GM19099 (cell line): Measurements from ENCODE around the gene SLC16A3.
A peak's percentile ranks its signal among the peaks of the same experiment; 100 is the strongest.

ENCODE experiments used
- POLR2A ChIP-seq: IDR thresholded peaks from 3 replicates; pipeline ENCODE4 v1.6.1; 2011; ENCODE audit warnings: low read depth; ENCODE audit not compliant: insufficient read length; ENCODE audit errors: extremely low read depth

Gene SLC16A3

DNA sequence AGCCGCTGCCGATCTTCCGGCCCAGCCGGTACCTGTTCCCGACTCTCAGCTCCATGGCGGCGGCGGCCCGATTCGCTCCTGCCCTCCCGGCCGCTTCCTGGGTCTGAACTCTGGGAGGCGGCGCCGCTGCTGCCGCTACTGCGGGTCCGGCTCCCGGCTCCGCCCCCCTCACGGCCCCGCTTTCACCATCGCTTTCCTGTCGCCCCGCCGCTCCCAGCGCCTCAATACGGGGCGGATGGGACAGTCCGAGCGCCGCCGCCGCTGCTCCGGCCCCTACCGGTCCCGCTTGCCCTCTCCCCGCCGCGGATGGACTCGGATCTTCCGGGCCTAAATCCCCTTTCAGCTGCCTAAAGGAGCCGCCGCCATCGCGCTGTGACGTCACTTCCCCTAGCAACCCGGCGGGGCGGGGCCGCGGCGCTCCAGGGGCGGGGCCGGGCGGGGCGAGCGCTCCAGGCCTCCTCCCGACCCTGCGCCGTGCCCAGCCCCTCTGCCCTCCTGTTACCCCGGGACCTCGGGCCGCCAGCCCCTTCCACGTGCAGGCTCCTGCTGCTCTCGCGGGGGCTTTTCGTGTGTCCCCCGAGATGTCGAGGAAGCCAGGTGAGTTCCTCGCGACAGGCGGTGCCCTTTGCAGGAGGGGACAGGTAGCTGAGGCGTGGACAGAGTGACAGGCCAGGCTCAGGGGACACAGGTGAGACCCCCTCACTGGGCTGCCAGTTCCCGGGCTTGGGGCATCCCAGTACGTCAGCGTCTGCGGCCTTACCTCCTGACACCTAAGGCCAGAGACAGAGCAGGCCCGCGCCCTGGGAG, 44.7 kb downstream of the SLC16A3 start, which contains the start of gene CSNK1D:
Gene CSNK1D (minus strand): TSS at position 374 of the 807 bp plus-strand sequence. CDS start 319 bp downstream, at position 55.
- peak; percentile 76 for TF ChIP-seq POLR2A

DNA sequence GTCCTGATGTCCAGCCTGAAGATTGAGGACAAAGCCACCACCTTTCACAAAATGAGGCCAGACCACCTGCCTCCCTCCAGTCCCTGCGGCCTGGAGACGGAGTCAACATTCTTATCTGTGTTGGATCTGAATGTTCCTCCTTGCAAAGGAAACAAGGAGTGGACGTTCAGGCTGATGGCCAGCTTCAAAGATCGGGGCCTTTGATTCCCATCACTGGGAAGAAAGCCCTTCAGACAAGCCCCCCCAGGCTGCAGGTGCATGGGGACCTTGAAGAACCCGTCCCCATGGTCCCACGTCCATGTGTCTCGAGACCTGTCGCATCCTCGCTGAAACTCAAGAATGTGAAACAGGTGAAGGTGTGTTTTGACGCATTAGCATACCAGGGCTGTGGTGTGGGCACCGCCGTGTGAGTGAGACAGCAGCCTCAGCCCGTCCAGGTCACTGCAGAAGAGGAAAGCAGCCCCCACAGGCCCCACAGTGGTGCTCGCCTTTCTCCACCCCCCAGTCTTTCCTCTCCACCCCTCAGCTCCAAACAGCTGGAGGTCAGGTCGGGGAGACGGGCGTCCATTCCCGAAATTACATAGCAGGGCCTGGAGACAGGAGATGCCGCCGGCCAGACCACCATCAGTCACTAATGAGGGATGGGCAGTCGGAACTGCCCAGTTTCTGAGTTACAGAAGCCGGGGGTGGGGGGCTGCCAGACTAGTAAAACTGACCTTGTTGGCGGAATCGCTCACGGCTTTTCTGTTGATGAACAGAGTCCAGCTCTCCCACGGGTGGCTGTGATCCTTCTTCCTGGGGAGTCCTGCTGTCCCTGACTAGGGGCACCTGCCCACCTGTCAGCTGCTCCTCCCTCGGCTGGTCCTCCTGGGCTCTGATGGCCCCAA, 45.5 kb downstream of the SLC16A3 start:
- no peak for TF ChIP-seq POLR2A

DNA sequence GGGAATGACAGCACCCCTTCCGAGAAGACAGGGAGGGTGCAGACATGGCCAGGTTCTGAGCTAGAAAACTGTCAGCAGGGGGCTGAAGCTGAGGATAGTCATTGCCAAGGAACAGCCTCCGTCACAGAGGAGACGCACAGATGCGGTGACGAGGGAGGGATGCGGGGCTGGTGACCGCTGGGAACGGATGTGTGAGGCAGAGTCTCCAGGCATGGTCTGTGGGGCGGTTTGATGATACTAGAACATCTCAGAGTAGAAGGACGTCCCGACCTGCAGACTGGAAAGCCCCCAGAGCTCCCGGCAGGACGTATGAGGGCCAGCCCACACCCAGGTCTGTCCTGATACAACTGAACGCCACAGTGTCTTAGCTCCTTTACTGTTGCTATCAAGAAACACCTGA, 46.5 kb downstream of the SLC16A3 start:
- no peak for TF ChIP-seq POLR2A

DNA sequence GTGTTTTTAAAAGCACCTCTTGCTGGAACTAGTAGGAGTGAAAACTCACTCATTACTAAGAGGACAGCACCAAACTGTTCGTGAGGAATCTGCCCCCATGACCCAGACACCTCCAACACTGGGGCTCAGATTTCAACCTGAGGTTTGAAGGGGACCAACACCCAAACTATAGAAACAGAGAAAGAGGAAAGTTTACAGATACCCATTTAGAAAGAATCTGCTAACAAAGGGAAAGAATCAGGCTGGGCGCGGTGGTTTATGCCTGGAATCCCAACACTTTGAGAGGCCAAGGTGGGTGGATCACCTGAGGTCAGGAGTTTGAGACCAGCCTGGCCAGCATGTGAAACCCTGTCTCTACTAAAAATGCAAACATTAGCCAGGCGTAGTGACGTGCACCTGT, 48.1 kb downstream of the SLC16A3 start:
- TF ChIP-seq POLR2A, result no peak

DNA sequence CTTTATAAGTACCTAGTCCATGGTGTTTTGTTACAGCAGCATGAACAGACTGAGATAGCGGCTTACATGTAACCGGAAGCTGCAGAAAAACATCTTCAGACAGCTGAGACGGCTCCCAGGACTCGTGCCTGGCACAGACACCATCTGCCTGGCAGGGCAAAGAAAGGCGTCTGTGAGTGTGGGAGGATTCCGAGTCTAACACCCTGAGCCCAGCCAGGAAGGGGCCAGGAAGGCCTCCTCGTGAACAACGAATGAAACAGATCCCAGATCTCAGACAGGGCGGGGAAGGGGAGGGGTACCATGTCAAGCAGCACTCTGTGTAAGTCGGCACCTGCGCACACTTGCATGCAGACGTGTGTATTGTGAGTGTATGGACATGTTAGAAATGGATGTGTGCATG, 49.0 kb downstream of the SLC16A3 start:
- TF ChIP-seq POLR2A, result no peak

DNA sequence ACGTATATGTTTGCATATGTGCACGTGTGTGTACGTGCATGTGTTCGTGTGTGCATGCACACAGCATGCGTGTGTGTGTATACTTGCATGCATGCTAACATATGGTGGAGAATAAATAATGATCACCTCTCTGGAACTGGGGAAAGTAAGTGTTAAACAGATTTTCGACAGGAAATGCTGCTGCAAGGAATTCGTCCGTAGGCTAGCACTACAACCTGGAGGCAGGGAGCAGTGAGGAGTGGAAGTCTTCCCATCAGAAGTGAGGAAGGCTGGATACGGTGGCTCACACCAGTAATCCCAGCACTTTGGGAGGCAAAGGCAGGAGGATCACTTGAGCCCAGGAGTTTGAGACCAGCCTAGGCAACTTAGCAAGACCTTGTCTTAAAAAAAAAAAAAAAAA, 49.5 kb downstream of the SLC16A3 start:
- TF ChIP-seq POLR2A, result no peak

DNA sequence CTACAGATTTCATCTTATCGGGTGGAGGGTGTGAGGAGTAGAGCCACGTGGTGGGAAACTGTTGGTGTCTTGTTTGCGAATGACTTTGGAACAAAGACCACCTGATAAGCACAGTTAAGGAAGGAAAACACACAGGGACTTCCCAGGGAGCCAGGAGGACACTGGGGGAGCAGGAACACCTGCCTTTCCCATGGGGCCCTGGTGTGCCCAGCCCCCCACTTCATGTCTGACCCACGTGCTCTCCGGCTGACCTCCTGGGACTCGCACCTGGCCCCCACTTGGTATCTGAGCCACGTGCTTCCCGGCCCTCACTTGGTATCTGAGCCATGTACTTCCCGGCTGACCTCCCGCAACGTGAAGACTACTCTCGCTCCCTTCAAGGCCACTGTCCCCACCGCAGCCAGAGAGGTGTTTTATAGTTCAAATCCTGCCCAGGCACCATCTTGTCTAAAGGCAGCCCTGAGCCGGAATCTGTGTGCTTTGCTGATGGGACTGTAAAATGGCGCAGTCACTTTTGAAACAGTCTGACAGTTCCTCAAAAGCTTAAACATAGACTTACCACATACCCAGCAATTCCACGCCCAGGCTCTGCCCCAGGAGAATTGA, 50.0 kb downstream of the SLC16A3 start:
- no peak for TF ChIP-seq POLR2A

DNA sequence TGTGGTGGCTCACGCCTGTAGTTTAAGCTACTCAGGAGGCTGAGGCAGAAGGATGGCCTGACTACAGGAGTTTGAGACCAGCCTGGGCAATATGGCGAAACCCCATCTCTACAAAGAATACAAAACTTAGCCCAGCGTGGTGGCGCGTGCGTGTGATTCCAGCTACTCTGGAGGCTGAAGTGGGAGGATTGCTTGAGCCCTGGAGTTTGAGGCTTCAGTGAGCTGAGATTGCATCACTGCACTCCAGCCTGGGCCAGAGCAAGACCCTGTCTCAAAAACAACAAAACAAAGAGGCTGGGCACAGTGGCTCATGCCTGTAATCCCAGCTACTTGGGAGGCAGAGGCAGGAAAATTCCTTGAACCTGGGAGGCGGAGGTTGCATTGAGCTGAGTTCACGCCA, 51.7 kb downstream of the SLC16A3 start:
- no peak for TF ChIP-seq POLR2A

DNA sequence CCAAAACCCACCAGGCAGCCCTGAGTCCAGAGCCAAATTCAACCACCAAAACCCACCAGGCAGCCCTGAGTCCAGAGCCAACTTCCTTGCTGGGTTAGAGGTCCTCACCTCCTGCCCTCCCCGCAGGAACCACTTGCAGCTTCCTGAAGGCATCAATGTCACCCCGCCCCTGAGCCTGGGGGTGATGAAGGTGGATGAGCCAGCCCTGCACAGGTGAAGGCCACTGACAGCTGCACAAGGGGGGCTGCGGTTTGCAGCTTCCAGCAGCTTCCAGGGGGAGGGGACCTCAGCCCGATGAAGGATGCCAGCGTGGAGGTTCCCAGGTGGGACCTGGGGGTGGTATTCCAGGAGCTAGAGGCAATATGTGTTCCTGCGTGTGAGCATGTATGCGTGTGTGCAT, 52.2 kb downstream of the SLC16A3 start:
- no peak for TF ChIP-seq POLR2A

DNA sequence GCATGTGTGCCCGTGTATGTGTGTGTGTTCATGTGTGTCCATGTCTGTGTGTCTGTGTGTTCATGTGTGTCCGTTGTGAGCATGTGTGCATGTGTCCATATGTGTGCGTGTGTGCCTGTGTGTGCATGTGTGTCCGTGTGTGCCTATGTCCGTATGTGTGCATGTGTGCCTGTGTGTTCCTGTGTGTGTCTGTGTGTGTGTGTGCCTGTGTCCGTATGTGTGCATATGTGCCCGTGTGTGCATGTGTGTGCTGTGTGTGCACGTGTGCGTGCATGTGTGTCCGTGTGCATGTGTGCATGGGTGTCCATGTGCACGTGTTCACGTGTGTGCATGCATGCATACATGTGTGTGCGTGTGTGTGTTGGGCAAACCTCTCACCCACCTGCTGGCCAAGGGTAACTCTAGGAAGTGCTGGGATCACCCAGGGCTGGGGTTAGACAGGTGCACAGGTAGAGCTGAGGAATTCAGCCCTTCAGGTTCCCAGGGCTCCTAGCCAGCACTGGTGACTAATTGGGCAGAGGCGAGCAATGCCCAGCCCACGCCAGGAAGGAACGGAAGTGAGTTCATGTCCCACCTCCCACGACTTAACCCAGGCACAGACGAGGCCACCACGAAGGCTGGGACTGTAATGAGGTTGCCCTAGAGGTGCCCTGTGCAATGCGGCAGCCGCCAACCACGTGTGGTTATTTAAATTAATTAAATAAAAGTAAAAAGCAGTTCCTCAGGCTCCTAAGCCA, 52.8 kb downstream of the SLC16A3 start:
- TF ChIP-seq POLR2A, result no peak

DNA sequence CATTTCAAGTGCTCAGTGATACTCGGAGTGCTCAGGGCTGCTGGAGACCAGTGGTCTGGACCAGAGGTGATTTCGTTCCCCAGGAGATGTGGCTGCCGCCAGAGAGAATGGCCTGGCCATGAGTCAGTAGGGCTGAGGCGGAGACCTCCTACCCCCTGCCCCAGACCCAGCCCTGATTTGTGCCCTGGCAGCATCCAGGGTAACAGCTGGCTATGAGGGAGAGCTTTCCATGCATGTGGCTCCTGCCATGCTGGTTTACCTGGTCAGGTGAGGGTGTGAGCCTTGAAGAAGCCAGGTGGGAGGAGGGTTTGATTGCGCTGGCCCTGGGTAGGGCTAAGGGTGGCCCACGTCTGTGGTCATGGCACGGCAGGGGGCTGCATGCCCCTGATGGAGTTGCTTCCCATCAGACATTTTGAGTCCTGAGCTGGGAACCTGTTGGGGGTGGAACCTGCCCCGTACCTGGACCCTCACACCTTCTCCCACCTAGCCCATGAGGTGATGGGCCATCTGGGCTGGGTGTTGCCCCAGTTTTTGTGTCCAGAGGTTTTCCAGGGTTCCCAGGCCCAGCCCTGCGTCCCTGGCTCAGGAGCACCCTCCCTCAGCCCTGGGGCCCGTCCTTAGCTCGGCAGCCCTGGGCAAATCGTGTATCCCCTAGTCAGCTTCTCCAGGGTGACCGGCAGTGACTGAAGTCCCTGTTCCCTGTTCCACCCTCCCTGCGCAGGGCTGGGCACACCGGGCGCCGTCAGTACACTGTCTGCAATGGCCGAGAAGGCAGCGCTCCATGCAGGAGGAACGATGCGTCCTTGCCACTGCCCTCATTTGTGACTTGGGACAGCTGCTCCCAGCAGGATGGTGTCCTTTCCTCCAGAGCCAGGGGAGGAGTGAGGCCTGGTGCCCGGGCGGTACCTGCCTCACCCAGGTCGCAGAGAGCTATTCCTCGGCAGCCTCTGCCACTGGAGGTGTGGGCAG, 53.7 kb downstream of the SLC16A3 start:
- no peak for TF ChIP-seq POLR2A

DNA sequence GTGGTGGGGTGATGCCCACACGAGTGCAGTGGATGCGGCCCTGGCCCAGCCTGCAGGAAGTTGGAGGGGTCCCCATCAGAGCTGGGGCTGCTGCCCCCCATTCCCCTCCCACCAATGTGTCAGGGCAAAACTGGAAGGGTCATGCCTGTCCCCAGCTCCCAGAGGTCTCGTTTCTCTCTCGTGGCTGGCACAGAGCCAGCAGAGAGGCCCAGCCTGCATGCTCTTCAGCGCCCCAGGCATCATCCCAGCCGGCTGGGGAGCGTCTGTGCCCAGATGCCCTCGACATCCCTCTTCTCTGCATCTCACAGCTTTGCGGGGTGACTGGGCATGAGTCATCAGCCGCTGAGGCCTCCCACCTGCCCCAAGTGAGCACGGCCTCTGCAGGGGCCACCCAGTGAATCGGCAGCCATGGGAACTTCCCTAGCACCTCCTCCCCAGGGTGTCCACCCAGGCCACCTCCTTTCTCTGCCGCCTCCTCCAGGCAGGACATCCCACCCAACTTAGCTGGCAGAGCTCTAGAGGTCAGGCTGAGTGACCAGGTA, 54.4 kb downstream of the SLC16A3 start:
- no peak for TF ChIP-seq POLR2A

DNA sequence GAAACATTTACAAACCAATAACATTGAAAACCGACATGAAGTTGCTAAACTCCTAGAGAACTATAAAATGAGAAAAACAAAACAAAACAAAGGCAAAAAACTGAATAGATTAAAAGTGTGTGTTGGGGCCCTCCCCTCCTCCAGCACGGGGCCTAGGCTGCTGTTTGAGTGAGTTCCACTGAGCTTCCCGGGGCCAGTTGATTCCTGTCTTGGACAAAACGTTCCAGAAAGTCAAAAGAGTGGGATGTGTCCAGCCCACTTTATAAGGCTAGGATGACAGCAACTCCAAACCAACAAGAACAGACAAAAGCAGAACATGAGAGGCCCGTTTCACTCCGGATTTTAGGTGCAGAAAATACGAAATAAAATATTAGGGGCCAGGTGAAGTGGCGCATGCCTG, 56.3 kb downstream of the SLC16A3 start:
- no peak for TF ChIP-seq POLR2A

DNA sequence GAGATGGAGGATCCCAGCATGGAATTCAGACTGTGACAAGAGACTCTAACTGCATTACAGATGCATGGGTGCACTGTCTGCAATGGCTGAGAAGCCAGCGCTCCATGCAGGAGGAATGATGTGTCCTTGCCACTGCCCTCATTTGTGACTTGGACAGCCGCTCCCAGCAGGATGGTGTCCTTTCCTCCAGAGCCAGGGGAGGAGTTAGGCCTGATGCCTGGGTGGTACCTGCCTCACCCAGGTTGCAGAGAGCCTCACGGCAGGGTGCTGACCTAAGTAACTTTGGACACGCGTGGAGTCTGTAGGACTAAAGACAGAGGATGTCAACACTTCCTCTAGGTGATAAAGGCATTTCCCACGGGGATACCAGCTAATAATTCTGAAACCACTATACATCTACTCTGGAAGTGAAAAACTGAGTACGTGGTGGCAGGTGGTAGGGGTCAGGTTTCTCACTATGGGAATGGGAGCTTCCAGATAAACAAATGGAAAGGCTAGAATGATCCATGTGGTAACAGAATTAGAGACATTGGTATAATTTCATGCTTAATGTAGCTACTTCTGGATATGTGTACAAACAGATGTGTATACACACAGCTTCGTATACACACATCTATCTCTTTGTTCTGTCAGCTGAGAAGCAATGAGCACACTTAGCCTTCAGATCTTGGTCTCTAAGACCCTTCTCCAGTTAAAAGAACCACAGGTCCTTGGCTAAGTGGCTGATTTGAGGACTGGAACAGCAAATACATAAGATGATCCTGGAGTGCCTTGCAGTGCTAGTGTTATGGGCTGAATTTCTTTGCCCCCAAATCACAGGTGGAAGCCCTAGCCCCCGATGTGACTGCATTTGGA, 58.4 kb downstream of the SLC16A3 start:
- no peak for TF ChIP-seq POLR2A
